ENCODE data around the gene NUF2. TPM values are rescaled to one million over a fixed set of nuclear protein-coding genes. Genes with fewer than 3 reads are reported as not detected.

Gene NUF2
- total and polyA plus RNA-seq, 4 donors, result 0.80 to 31.6 (median 1.0) TPM; not detected in 1

DNA sequence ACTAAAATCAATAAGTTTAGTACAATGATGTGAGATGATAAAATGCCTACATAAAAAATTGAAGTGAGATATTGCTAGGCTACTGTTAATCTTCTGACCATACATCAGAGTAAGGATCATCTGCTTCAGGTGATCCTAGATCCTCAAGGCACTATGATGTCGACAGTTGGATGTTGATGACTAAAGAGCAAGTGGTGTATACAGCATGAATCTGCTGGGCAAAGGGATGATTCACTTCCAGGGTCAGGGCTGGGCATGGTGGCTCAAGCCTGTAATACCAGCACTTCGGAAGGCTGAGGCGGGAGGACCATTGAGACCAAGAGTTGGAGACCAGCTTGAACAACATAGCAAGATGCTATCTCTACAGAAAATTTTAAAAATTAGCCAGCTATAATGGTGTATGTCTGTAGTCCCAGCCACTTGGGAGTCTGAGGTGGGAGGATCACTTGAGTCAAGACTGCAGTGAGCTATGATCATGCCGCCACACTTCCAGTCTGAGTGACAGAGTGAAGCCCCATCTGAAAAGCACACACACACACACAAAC lies 24.6 kb downstream of the NUF2 start:
- no peak overlapping the region for H3K4me3 ChIP-seq (ENCODE audit: low read depth in 1 of 3, low read length in 3 of 3)
- H3K27me3 ChIP-seq (ENCODE audit: control insufficient read depth in 4 of 4, insufficient read depth in 4 of 4, low read length in 3 of 4), result no peaks in the 10 kb centered on the region
- no peaks in the 10 kb centered on the region for H3K36me3 ChIP-seq (ENCODE audit: control insufficient read depth in 4 of 4, insufficient read depth in 3 of 4, low read depth in 1 of 4, low read length in 3 of 4)
- H3K9ac ChIP-seq (ENCODE audit: low read depth in 1 of 2, low read length in 2 of 2), result no peak overlapping the region
- H3K27ac ChIP-seq (ENCODE audit: low read depth in 1 of 2, low read length in 2 of 2), result no peak overlapping the region
- DNase-seq (ENCODE audit: low spot score), result no peak
- no peaks in the 10 kb centered on the region for H3K9me3 ChIP-seq (ENCODE audit: control insufficient read depth in 4 of 4, low read length in 3 of 4)
- no peaks in the 10 kb centered on the region for H3K4me1 ChIP-seq (ENCODE audit: control insufficient read depth in 4 of 4, insufficient read depth in 4 of 4, low read length in 3 of 4)
- TF ChIP-seq TAF1 (conservative IDR thresholded peaks at IDR 0.05), result no peak
- TF ChIP-seq, protein P1, sequence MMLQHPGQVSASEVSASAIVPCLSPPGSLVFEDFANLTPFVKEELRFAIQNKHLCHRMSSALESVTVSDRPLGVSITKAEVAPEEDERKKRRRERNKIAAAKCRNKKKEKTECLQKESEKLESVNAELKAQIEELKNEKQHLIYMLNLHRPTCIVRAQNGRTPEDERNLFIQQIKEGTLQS (IDR thresholded peaks at IDR 0.05), result no peak
- TF ChIP-seq FOXA1 (IDR thresholded peaks at IDR 0.05), result no peak
- TF ChIP-seq EGR1 (IDR thresholded peaks at IDR 0.05; ENCODE audit: low read depth in 2 of 2), result no peak
- TF ChIP-seq NR2F2 (IDR thresholded peaks at IDR 0.05), result no peak
- TF ChIP-seq HNF4G (IDR thresholded peaks at IDR 0.05), result no peak
- TF ChIP-seq RAD21 (IDR thresholded peaks at IDR 0.05), result no peak
- no peak for TF ChIP-seq HNF4A (conservative IDR thresholded peaks at IDR 0.05)
- TF ChIP-seq YY1 (IDR thresholded peaks at IDR 0.05), result no peak
- no peak for TF ChIP-seq JUND (IDR thresholded peaks at IDR 0.05)
- no peak for TF ChIP-seq RXRA (IDR thresholded peaks at IDR 0.05)
- no peak for TF ChIP-seq FOXA2 (IDR thresholded peaks at IDR 0.05)
- 86% methylated on average over 4 of the region's 4 CpGs for WGBS

DNA sequence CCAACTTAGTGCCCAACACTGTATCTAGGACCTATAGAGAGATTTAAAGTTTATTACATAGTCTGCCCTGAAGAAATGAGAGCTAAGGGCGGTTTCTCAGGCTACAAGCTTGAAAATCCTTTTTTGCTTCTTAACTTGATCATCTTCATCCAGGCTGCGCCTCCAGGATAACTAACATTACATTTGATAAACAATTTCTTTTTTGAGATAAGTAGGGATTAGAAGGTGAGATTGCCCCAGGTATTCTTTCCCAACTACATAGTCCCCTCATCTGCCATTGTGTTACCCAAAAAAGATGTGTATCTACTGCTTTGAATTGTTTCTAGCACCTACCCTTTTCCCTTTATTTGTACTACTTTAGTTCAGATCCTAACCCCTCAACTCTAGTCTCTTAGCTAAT lies 25.4 kb downstream of the NUF2 start:
- no peak overlapping the region for H3K27ac ChIP-seq (ENCODE audit: low read depth in 1 of 2, low read length in 2 of 2)
- TF ChIP-seq HNF4G (IDR thresholded peaks at IDR 0.05) (no peak), NR2F2 (IDR thresholded peaks at IDR 0.05) (no peak), TAF1 (conservative IDR thresholded peaks at IDR 0.05) (no peak)
- TF ChIP-seq, protein P2, sequence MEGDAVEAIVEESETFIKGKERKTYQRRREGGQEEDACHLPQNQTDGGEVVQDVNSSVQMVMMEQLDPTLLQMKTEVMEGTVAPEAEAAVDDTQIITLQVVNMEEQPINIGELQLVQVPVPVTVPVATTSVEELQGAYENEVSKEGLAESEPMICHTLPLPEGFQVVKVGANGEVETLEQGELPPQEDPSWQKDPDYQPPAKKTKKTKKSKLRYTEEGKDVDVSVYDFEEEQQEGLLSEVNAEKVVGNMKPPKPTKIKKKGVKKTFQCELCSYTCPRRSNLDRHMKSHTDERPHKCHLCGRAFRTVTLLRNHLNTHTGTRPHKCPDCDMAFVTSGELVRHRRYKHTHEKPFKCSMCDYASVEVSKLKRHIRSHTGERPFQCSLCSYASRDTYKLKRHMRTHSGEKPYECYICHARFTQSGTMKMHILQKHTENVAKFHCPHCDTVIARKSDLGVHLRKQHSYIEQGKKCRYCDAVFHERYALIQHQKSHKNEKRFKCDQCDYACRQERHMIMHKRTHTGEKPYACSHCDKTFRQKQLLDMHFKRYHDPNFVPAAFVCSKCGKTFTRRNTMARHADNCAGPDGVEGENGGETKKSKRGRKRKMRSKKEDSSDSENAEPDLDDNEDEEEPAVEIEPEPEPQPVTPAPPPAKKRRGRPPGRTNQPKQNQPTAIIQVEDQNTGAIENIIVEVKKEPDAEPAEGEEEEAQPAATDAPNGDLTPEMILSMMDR (IDR thresholded peaks at IDR 0.05; ENCODE audit: low read depth, low read length, missing input control), result no peak
- no peaks in the 10 kb centered on the region for H3K4me1 ChIP-seq (ENCODE audit: control insufficient read depth in 4 of 4, insufficient read depth in 4 of 4, low read length in 3 of 4)
- WGBS, result 98% methylated on average over 2 of the region's 2 CpGs
- DNase-seq (ENCODE audit: low spot score), result no peak
- H3K9me3 ChIP-seq (ENCODE audit: control insufficient read depth in 4 of 4, low read length in 3 of 4), result no peaks in the 10 kb centered on the region
- H3K9ac ChIP-seq (ENCODE audit: low read depth in 1 of 2, low read length in 2 of 2), result no peak overlapping the region
- H3K36me3 ChIP-seq (ENCODE audit: control insufficient read depth in 4 of 4, insufficient read depth in 3 of 4, low read depth in 1 of 4, low read length in 3 of 4), result no peaks in the 10 kb centered on the region
- no peaks in the 10 kb centered on the region for H3K27me3 ChIP-seq (ENCODE audit: control insufficient read depth in 4 of 4, insufficient read depth in 4 of 4, low read length in 3 of 4)
- H3K4me3 ChIP-seq (ENCODE audit: low read depth in 1 of 3, low read length in 3 of 3), result no peak overlapping the region

DNA sequence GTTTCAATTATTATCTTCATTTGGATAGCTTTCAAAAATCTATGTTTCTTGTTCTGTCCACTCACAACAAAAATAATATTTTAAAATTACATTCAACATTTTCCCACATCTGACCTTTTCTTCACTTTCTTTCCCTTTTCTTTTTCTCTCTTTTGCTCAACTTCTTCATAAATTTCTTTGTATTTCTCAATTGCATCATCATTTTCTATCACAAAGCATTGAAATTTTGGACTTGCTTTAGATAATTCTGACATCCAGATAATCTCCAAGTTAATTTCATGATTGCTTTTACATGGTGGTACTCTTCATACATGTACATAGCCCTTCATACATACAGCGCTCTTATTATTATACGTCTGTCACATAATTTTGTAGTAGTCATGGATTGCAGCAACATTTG lies 30.2 kb downstream of the NUF2 start:
- WGBS, result 100% methylated on average over 2 of the region's 2 CpGs
- Histone ChIP-seq H3K36me3 (ENCODE audit: control insufficient read depth in 4 of 4, insufficient read depth in 3 of 4, low read depth in 1 of 4, low read length in 3 of 4) (no peaks in the 10 kb centered on the region), H3K4me3 (ENCODE audit: low read depth in 1 of 3, low read length in 3 of 3) (no peak overlapping the region), H3K27me3 (ENCODE audit: control insufficient read depth in 4 of 4, insufficient read depth in 4 of 4, low read length in 3 of 4) (no peaks in the 10 kb centered on the region), H3K4me1 (ENCODE audit: control insufficient read depth in 4 of 4, insufficient read depth in 4 of 4, low read length in 3 of 4) (no peaks in the 10 kb centered on the region), H3K9ac (ENCODE audit: low read depth in 1 of 2, low read length in 2 of 2) (no peak overlapping the region), H3K27ac (ENCODE audit: low read depth in 1 of 2, low read length in 2 of 2) (no peak overlapping the region), H3K9me3 (ENCODE audit: control insufficient read depth in 4 of 4, low read length in 3 of 4) (no peaks in the 10 kb centered on the region)
- TF ChIP-seq YY1 (IDR thresholded peaks at IDR 0.05) (no peak), GABPA (IDR thresholded peaks at IDR 0.05 in 1 of 2, conservative IDR thresholded peaks at IDR 0.05 in 1 of 2) (no peak), HNF4A (conservative IDR thresholded peaks at IDR 0.05) (no peak), RAD21 (IDR thresholded peaks at IDR 0.05) (no peak), JUND (IDR thresholded peaks at IDR 0.05) (no peak), EGR1 (IDR thresholded peaks at IDR 0.05; ENCODE audit: low read depth in 2 of 2) (no peak), SP1 (IDR thresholded peaks at IDR 0.05) (no peak), FOXA1 (IDR thresholded peaks at IDR 0.05) (no peak)
- TF ChIP-seq, protein P2 (IDR thresholded peaks at IDR 0.05; ENCODE audit: low read depth, low read length, missing input control), result no peak
- TF ChIP-seq, protein P1 (IDR thresholded peaks at IDR 0.05), result no peak
- TF ChIP-seq, protein P3, sequence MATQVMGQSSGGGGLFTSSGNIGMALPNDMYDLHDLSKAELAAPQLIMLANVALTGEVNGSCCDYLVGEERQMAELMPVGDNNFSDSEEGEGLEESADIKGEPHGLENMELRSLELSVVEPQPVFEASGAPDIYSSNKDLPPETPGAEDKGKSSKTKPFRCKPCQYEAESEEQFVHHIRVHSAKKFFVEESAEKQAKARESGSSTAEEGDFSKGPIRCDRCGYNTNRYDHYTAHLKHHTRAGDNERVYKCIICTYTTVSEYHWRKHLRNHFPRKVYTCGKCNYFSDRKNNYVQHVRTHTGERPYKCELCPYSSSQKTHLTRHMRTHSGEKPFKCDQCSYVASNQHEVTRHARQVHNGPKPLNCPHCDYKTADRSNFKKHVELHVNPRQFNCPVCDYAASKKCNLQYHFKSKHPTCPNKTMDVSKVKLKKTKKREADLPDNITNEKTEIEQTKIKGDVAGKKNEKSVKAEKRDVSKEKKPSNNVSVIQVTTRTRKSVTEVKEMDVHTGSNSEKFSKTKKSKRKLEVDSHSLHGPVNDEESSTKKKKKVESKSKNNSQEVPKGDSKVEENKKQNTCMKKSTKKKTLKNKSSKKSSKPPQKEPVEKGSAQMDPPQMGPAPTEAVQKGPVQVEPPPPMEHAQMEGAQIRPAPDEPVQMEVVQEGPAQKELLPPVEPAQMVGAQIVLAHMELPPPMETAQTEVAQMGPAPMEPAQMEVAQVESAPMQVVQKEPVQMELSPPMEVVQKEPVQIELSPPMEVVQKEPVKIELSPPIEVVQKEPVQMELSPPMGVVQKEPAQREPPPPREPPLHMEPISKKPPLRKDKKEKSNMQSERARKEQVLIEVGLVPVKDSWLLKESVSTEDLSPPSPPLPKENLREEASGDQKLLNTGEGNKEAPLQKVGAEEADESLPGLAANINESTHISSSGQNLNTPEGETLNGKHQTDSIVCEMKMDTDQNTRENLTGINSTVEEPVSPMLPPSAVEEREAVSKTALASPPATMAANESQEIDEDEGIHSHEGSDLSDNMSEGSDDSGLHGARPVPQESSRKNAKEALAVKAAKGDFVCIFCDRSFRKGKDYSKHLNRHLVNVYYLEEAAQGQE (IDR thresholded peaks at IDR 0.05), result no peak
- TF ChIP-seq, protein P4, sequence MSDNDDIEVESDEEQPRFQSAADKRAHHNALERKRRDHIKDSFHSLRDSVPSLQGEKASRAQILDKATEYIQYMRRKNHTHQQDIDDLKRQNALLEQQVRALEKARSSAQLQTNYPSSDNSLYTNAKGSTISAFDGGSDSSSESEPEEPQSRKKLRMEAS (IDR thresholded peaks at IDR 0.05), result no peak
- DNase-seq (ENCODE audit: low spot score), result no peak
